OCI-LY1 (cell line): Measurements from ENCODE around the gene KLHL20.

Source experiments
- CTCF ChIP-seq: fragments of 200-600 bp; sonication (generic), shearing (Covaris generic); IDR thresholded peaks from 2 replicates; pipeline ENCODE4 v1.5.1; 2017; ENCODE audit warnings: mild to moderate bottlenecking, antibody characterized with exemption, low read length, moderate library complexity, mixed read lengths
- EZH2 ChIP-seq: fragments of 200-600 bp; sonication (generic), shearing (Covaris generic); IDR thresholded peaks from 2 replicates; pipeline ENCODE4 v1.8.0; 2017; ENCODE audit warnings: borderline replicate concordance, mixed run types, mild to moderate bottlenecking, antibody characterized with exemption, low read length, moderate library complexity, mixed read lengths

- TF ChIP-seq CTCF (no peak), EZH2 (no peak)
Measured at GRCh38 chr1:173757666-173758065, 42.9 kb downstream of the KLHL20 start.
